ENCODE measurements around the gene CTSD.
A peak's percentile ranks its signal among the peaks of the same experiment; 100 is the strongest.

CTSD gene

GRCh38 chr11:1768141-1768469 lies 4.4 kb upstream of the CTSD start:
- no peak for DNase-seq

GRCh38 chr11:1767399-1768140 lies 3.8 kb upstream of the CTSD start:
- DNase-seq = peak; percentile 30

- peak; percentile 24 for DNase-seq
Measured at GRCh38 chr11:1766719-1767398, 3.1 kb upstream of the CTSD start.

- no peak for DNase-seq
Measured at GRCh38 chr11:1765871-1766718, 2.4 kb upstream of the CTSD start.

GRCh38 chr11:1763336-1763795 lies 361 bp downstream of the CTSD start:
- DNase-seq = no peak

- DNase-seq = no peak
Measured at GRCh38 chr11:1762537-1763302, 1.0 kb downstream of the CTSD start.

- no peak for DNase-seq
Measured at GRCh38 chr11:1761857-1762536, 1.7 kb downstream of the CTSD start.

- DNase-seq = no peak
Measured at GRCh38 chr11:1761110-1761856, 2.4 kb downstream of the CTSD start.

- no peak for DNase-seq
Measured at GRCh38 chr11:1760351-1761109, 3.2 kb downstream of the CTSD start.

- no peak for DNase-seq
Measured at GRCh38 chr11:1759851-1760220, 3.9 kb downstream of the CTSD start.

GRCh38 chr11:1759151-1759850 lies 4.4 kb downstream of the CTSD start:
- no peak for DNase-seq

- no peak for DNase-seq
Measured at GRCh38 chr11:1758611-1759150, 5.0 kb downstream of the CTSD start.

GRCh38 chr11:1757861-1758610 lies 5.7 kb downstream of the CTSD start:
- DNase-seq = no peak

- DNase-seq = no peak
Measured at GRCh38 chr11:1756791-1757771, 6.6 kb downstream of the CTSD start.

GRCh38 chr11:1755692-1756561 lies 7.8 kb downstream of the CTSD start:
- no peak for DNase-seq

GRCh38 chr11:1755344-1755691 lies 8.4 kb downstream of the CTSD start:
- DNase-seq = no peak
